ENCODE results near the gene CORO1A.
"Not testable (repeated sequence)": the region's sequence is repeated elsewhere in the genome, so short reads cannot be mapped to it uniquely, and the experiment has no call there.

The CORO1A gene

GRCh38 chr16:30173054-30173453 lies 10.3 kb upstream of the CORO1A start:
- no peak for ATAC-seq (ENCODE audit: low read depth)

GRCh38 chr16:30176876-30177275 lies 6.5 kb upstream of the CORO1A start:
- H3K4me3 ChIP-seq (ENCODE audit: severe bottlenecking); H3K4me1 ChIP-seq (ENCODE audit: insufficient read depth, poor library complexity, severe bottlenecking); ATAC-seq (ENCODE audit: low read depth); H3K9me3 ChIP-seq (ENCODE audit: severe bottlenecking); H3K27me3 ChIP-seq (ENCODE audit: insufficient read depth, poor library complexity, severe bottlenecking); H3K36me3 ChIP-seq (ENCODE audit: low read depth); DNase-seq (ENCODE audit: low spot score); H3K27ac ChIP-seq (ENCODE audit: poor library complexity, severe bottlenecking): not testable (repeated sequence)

More at GRCh38 chr16:30173054-30173453, 10.3 kb upstream of the CORO1A start:
- H3K36me3 ChIP-seq (ENCODE audit: low read depth) = no peaks in the 10 kb centered on the region
- H3K27me3 ChIP-seq (ENCODE audit: insufficient read depth, poor library complexity, severe bottlenecking) = no peaks in the 10 kb centered on the region
- no peak overlapping the region for H3K27ac ChIP-seq (ENCODE audit: poor library complexity, severe bottlenecking)
- H3K9me3 ChIP-seq (ENCODE audit: severe bottlenecking) = no peaks in the 10 kb centered on the region
- TF ChIP-seq CTCF (IDR thresholded peaks at IDR 0.05; ENCODE audit: poor library complexity, severe bottlenecking) = no peak
- no peak overlapping the region for H3K4me3 ChIP-seq (ENCODE audit: severe bottlenecking)
- no peak for DNase-seq (ENCODE audit: low spot score)
- H3K4me1 ChIP-seq (ENCODE audit: insufficient read depth, poor library complexity, severe bottlenecking) = no peaks in the 10 kb centered on the region

GRCh38 chr16:30179195-30179594 lies 4.2 kb upstream of the CORO1A start:
- TF ChIP-seq CTCF (IDR thresholded peaks at IDR 0.05; ENCODE audit: poor library complexity, severe bottlenecking) = no peak
- Histone ChIP-seq H3K27ac (ENCODE audit: poor library complexity, severe bottlenecking) (no peak overlapping the region), H3K4me1 (ENCODE audit: insufficient read depth, poor library complexity, severe bottlenecking) (no peaks in the 10 kb centered on the region), H3K27me3 (ENCODE audit: insufficient read depth, poor library complexity, severe bottlenecking) (no peaks in the 10 kb centered on the region), H3K9me3 (ENCODE audit: severe bottlenecking) (no peaks in the 10 kb centered on the region), H3K36me3 (ENCODE audit: low read depth) (no peaks in the 10 kb centered on the region), H3K4me3 (ENCODE audit: severe bottlenecking) (no peak overlapping the region)
- no peak for DNase-seq (ENCODE audit: low spot score)
- no peak for ATAC-seq (ENCODE audit: low read depth)

- DNase-seq (ENCODE audit: low spot score) = no peak
- TF ChIP-seq CTCF (IDR thresholded peaks at IDR 0.05; ENCODE audit: poor library complexity, severe bottlenecking) = no peak
These were observed 3.5 kb upstream of the CORO1A start for GRCh38 chr16:30179931-30180330.

GRCh38 chr16:30180741-30181140 lies 2.7 kb upstream of the CORO1A start:
- H3K9me3 ChIP-seq (ENCODE audit: severe bottlenecking) = no peaks in the 10 kb centered on the region
- TF ChIP-seq CTCF (IDR thresholded peaks at IDR 0.05; ENCODE audit: poor library complexity, severe bottlenecking) = no peak
- ATAC-seq (ENCODE audit: low read depth) (no peak), DNase-seq (ENCODE audit: low spot score) (no peak)
- H3K36me3 ChIP-seq (ENCODE audit: low read depth) = no peaks in the 10 kb centered on the region
- no peak overlapping the region for H3K4me3 ChIP-seq (ENCODE audit: severe bottlenecking)
- no peak overlapping the region for H3K27ac ChIP-seq (ENCODE audit: poor library complexity, severe bottlenecking)
- H3K27me3 ChIP-seq (ENCODE audit: insufficient read depth, poor library complexity, severe bottlenecking) = no peaks in the 10 kb centered on the region
- H3K4me1 ChIP-seq (ENCODE audit: insufficient read depth, poor library complexity, severe bottlenecking) = no peaks in the 10 kb centered on the region

More at GRCh38 chr16:30179931-30180330, 3.5 kb upstream of the CORO1A start:
- no peak overlapping the region for H3K27ac ChIP-seq (ENCODE audit: poor library complexity, severe bottlenecking)
- H3K9me3 ChIP-seq (ENCODE audit: severe bottlenecking) = no peaks in the 10 kb centered on the region
- H3K4me1 ChIP-seq (ENCODE audit: insufficient read depth, poor library complexity, severe bottlenecking) = no peaks in the 10 kb centered on the region
- H3K27me3 ChIP-seq (ENCODE audit: insufficient read depth, poor library complexity, severe bottlenecking) = no peaks in the 10 kb centered on the region
- no peak overlapping the region for H3K4me3 ChIP-seq (ENCODE audit: severe bottlenecking)
- H3K36me3 ChIP-seq (ENCODE audit: low read depth) = no peaks in the 10 kb centered on the region
- ATAC-seq (ENCODE audit: low read depth) = no peak

Data from RWPE2 (cell line).